ENCODE data around the gene MAN1A1.

Gene MAN1A1

GRCh38 chr6:119353696-119354095 lies 4.1 kb upstream of the MAN1A1 start:
- no peak for DNase-seq (ENCODE audit: low read depth in 1 of 2, low spot score in 1 of 2)
- TF ChIP-seq GABPA (IDR thresholded peaks at IDR 0.05; ENCODE audit: low read depth) (no peak), SPI1 (IDR thresholded peaks at IDR 0.05; ENCODE audit: borderline replicate concordance, low read depth) (no peak), POLR2AphosphoS5 (IDR thresholded peaks at IDR 0.05; ENCODE audit: low read depth) (no peak)
- TF ChIP-seq, protein P1, sequence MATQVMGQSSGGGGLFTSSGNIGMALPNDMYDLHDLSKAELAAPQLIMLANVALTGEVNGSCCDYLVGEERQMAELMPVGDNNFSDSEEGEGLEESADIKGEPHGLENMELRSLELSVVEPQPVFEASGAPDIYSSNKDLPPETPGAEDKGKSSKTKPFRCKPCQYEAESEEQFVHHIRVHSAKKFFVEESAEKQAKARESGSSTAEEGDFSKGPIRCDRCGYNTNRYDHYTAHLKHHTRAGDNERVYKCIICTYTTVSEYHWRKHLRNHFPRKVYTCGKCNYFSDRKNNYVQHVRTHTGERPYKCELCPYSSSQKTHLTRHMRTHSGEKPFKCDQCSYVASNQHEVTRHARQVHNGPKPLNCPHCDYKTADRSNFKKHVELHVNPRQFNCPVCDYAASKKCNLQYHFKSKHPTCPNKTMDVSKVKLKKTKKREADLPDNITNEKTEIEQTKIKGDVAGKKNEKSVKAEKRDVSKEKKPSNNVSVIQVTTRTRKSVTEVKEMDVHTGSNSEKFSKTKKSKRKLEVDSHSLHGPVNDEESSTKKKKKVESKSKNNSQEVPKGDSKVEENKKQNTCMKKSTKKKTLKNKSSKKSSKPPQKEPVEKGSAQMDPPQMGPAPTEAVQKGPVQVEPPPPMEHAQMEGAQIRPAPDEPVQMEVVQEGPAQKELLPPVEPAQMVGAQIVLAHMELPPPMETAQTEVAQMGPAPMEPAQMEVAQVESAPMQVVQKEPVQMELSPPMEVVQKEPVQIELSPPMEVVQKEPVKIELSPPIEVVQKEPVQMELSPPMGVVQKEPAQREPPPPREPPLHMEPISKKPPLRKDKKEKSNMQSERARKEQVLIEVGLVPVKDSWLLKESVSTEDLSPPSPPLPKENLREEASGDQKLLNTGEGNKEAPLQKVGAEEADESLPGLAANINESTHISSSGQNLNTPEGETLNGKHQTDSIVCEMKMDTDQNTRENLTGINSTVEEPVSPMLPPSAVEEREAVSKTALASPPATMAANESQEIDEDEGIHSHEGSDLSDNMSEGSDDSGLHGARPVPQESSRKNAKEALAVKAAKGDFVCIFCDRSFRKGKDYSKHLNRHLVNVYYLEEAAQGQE (IDR thresholded peaks at IDR 0.05; ENCODE audit: insufficient replicate concordance, low read depth): no peak
- TF ChIP-seq, protein P2, sequence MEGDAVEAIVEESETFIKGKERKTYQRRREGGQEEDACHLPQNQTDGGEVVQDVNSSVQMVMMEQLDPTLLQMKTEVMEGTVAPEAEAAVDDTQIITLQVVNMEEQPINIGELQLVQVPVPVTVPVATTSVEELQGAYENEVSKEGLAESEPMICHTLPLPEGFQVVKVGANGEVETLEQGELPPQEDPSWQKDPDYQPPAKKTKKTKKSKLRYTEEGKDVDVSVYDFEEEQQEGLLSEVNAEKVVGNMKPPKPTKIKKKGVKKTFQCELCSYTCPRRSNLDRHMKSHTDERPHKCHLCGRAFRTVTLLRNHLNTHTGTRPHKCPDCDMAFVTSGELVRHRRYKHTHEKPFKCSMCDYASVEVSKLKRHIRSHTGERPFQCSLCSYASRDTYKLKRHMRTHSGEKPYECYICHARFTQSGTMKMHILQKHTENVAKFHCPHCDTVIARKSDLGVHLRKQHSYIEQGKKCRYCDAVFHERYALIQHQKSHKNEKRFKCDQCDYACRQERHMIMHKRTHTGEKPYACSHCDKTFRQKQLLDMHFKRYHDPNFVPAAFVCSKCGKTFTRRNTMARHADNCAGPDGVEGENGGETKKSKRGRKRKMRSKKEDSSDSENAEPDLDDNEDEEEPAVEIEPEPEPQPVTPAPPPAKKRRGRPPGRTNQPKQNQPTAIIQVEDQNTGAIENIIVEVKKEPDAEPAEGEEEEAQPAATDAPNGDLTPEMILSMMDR (IDR thresholded peaks at IDR 0.05; ENCODE audit: insufficient read depth, low read length): no peak
- no peak overlapping the region for H3K4me3 ChIP-seq (replicated peaks; ENCODE audit: insufficient read depth, low read length)
- H3K27me3 ChIP-seq (ENCODE audit: insufficient read depth, poor library complexity, severe bottlenecking): peaks cover 29% of the 10 kb centered on the region
- H3K27ac ChIP-seq (replicated peaks): no peak overlapping the region

GRCh38 chr6:119352001-119352400 lies 2.4 kb upstream of the MAN1A1 start:
- H3K27me3 ChIP-seq (ENCODE audit: insufficient read depth, poor library complexity, severe bottlenecking): peaks cover 44% of the 10 kb centered on the region
- DNase-seq (ENCODE audit: low read depth in 1 of 2, low spot score in 1 of 2): no peak
- TF ChIP-seq SPI1 (IDR thresholded peaks at IDR 0.05; ENCODE audit: borderline replicate concordance, low read depth) (no peak), POLR2AphosphoS5 (IDR thresholded peaks at IDR 0.05; ENCODE audit: low read depth) (no peak), GABPA (IDR thresholded peaks at IDR 0.05; ENCODE audit: low read depth) (no peak)
- TF ChIP-seq, protein P2 (IDR thresholded peaks at IDR 0.05; ENCODE audit: insufficient read depth, low read length): no peak
- TF ChIP-seq, protein P1 (IDR thresholded peaks at IDR 0.05; ENCODE audit: insufficient replicate concordance, low read depth): no peak

DNA sequence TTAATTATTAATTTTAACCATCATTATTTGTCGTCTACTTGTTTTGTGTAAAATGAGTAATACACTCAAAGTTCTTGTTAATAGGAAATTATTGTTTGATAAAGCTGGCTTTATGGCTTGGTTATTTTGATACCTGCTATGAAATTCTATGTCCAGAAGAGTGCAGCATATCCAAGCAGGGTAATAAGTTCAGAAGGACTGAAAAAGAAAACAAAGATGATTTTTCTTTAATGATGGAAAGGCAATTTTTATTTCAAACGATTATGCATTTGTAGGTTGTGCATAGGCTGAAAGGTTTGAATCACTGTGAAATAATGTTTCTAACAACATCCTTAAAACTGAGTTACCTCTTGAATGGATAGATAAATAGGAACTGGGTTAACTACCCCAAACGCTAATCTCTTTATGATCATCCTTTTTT lies 1.4 kb upstream of the MAN1A1 start:
- Histone ChIP-seq H3K27ac (replicated peaks) (no peak overlapping the region), H3K4me3 (replicated peaks; ENCODE audit: insufficient read depth, low read length) (no peak overlapping the region), H3K27me3 (ENCODE audit: insufficient read depth, poor library complexity, severe bottlenecking) (peaks cover 50% of the 10 kb centered on the region)
- TF ChIP-seq SPI1 (IDR thresholded peaks at IDR 0.05; ENCODE audit: borderline replicate concordance, low read depth): no peak
- TF ChIP-seq, protein P1 (IDR thresholded peaks at IDR 0.05; ENCODE audit: insufficient replicate concordance, low read depth): no peak
- TF ChIP-seq GABPA (IDR thresholded peaks at IDR 0.05; ENCODE audit: low read depth): no peak
- no peak for TF ChIP-seq POLR2AphosphoS5 (IDR thresholded peaks at IDR 0.05; ENCODE audit: low read depth)
- TF ChIP-seq, protein P2 (IDR thresholded peaks at IDR 0.05; ENCODE audit: insufficient read depth, low read length): no peak
- DNase-seq (ENCODE audit: low read depth in 1 of 2, low spot score in 1 of 2): no peak

More at GRCh38 chr6:119352001-119352400, 2.4 kb upstream of the MAN1A1 start:
- H3K4me3 ChIP-seq (replicated peaks; ENCODE audit: insufficient read depth, low read length): no peak overlapping the region
- no peak overlapping the region for H3K27ac ChIP-seq (replicated peaks)

All from HL-60 (cell line).